CD4-positive, CD25-positive, alpha-beta regulatory T cell (primary cell): ENCODE data around the gene GUCY2C. TPM values are rescaled to one million over a fixed set of nuclear protein-coding genes. Genes with fewer than 3 reads are reported as not detected.

ENCODE experiments used
- ATAC-seq, 2 donors: fragments of 150-1000 bp; cut with Tn5 transposase; one replicate each; pipeline ENCODE4 v1.10.0; 2021; ENCODE audit warnings: low read depth in 2 of 2, moderate number of reproducible peaks in 2 of 2, moderate library complexity in 1 of 2
- DNase-seq, 3 donors: peaks; one replicate each; pipeline versions ENCODE4 v3.0.0 to v3.0.0-alpha.2; 2012 to 2022; ENCODE audit warnings: mixed read lengths in 1 of 3
- H3K27ac ChIP-seq: one replicate; pipeline ENCODE4 v1.7.0; 2013; ENCODE audit warnings: mild to moderate bottlenecking, low read length; ENCODE audit not compliant: insufficient read depth, poor library complexity, severe bottlenecking
- H3K27me3 ChIP-seq: one replicate; pipeline ENCODE4 v1.7.0; 2013; ENCODE audit warnings: low read length; ENCODE audit not compliant: control insufficient read depth, insufficient read depth
- H3K36me3 ChIP-seq: one replicate; pipeline ENCODE4 v1.7.0; 2013; ENCODE audit warnings: mild to moderate bottlenecking, low read length, moderate library complexity; ENCODE audit not compliant: control insufficient read depth, insufficient read depth
- H3K4me1 ChIP-seq: 2 replicates; pipeline ENCODE4 v1.7.0; 2013; ENCODE audit warnings: mild to moderate bottlenecking, low read length; ENCODE audit not compliant: insufficient read depth, control insufficient read depth, poor library complexity, severe bottlenecking
- H3K4me3 ChIP-seq: one replicate; pipeline ENCODE4 v1.7.0; 2013; ENCODE audit warnings: low read depth, mild to moderate bottlenecking, low read length, moderate library complexity
- H3K9me3 ChIP-seq, 2 experiments: 1 replicate in 1 of 2; 2 replicates in 1 of 2; pipeline ENCODE4 v1.7.0; 2013; ENCODE audit warnings: low read length in 2 of 2, mild to moderate bottlenecking in 1 of 2, moderate library complexity in 1 of 2; ENCODE audit not compliant: control insufficient read depth in 2 of 2
- H3K27ac Mint-ChIP-seq, 3 donors: one replicate each; pipeline ENCODE4 v1.8.0; 2020 to 2022; ENCODE audit warnings: mild to moderate bottlenecking in 3 of 3, mixed read lengths in 3 of 3, moderate library complexity in 2 of 3
- H3K27me3 Mint-ChIP-seq: one replicate; pipeline ENCODE4 v1.8.0; 2022; ENCODE audit warnings: mild to moderate bottlenecking, mixed read lengths
- H3K36me3 Mint-ChIP-seq: one replicate; pipeline ENCODE4 v1.8.0; 2020; ENCODE audit warnings: mixed read lengths
- H3K4me1 Mint-ChIP-seq, 4 donors: one replicate each; pipeline ENCODE4 v1.8.0; 2020 to 2022; ENCODE audit warnings: mixed read lengths in 4 of 4, mild to moderate bottlenecking in 1 of 4
- H3K4me3 Mint-ChIP-seq, 4 donors: one replicate each; pipeline ENCODE4 v1.8.0; 2020 to 2022; ENCODE audit warnings: mild to moderate bottlenecking in 4 of 4, mixed read lengths in 4 of 4, moderate library complexity in 3 of 4
- H3K9me3 Mint-ChIP-seq, 7 donors: one replicate each; pipeline ENCODE4 v1.8.0; 2020 to 2022; ENCODE audit warnings: mixed read lengths in 7 of 7, mild to moderate bottlenecking in 3 of 7, moderate library complexity in 2 of 7
- polyA plus RNA-seq, 4 donors: library from polyadenylated mRNA; unstranded; fragments of 300-500 nt; fragmentation: Illumina TruSeq; gene quantifications; one replicate each; pipeline ENCODE4 v1.2.3, GENCODE V29; 2021
- total RNA-seq: library from RNA; stranded (reverse); gene quantifications from one replicate; pipeline ENCODE4 v1.2.3, GENCODE V29; 2022

GUCY2C gene
- total and polyA plus RNA-seq, 5 donors from 2014 or later = not detected

DNA sequence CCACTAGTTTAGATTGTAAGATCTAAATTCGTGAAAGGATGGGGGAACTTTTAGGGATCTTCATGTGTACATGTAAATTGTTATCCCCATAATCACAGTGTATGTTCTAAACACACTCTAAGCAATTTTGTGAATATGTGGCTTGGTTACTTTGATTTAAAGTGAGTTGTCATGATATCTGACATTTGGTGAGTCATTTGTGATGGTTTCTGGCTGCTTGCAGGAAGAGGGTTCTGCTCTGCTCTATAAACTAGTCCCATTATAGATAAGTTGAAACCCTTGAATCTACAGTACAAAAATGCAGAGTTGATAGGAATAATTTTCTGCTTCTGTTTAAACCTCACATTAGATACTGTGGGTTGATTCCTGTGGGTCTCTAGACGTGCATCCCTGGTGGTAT is 14.8 kb downstream of the GUCY2C start:
- no peak for ATAC-seq
- no peaks in the 10 kb centered on the region for H3K36me3 ChIP-seq
- Mint-ChIP-seq H3K4me1 (no peaks in the 10 kb centered on the region), H3K27ac (no peak overlapping the region), H3K27me3 (peaks cover 14% of the 10 kb centered on the region), H3K9me3 (no peaks in the 10 kb centered on the region), H3K4me3 (no peak overlapping the region), H3K36me3 (no peaks in the 10 kb centered on the region)
- H3K27me3 ChIP-seq = peaks cover 2% of the 10 kb centered on the region
- no peaks in the 10 kb centered on the region for H3K4me1 ChIP-seq
- H3K27ac ChIP-seq = no peak overlapping the region
- H3K4me3 ChIP-seq = no peak overlapping the region
- DNase-seq = no peak
- no peaks in the 10 kb centered on the region for H3K9me3 ChIP-seq

DNA sequence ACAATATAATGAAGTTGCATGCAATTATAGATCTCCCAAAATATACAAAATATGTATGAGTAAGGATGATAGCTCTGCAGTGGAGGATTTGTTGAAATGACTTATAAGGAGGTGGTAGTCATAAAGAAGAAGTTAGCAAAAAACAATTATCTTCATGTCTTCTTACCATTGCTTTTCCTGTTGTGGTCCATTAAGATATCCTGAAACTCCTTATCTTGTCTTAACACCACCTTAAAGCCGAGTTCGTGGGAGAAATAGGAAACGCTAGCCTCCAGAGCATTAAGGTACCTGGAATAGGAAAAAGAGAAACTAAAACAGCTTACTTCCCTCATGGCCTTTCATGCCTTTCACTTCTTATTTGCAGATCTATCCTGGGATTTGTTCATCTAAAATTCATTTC is 15.2 kb downstream of the GUCY2C start:
- H3K4me3 Mint-ChIP-seq = no peak overlapping the region
- no peak overlapping the region for H3K27ac ChIP-seq
- H3K27me3 ChIP-seq = peaks cover 2% of the 10 kb centered on the region
- ATAC-seq (no peak), DNase-seq (no peak)
- H3K4me3 ChIP-seq = no peak overlapping the region
- H3K27me3 Mint-ChIP-seq = peaks cover 15% of the 10 kb centered on the region
- H3K9me3 Mint-ChIP-seq = no peaks in the 10 kb centered on the region
- no peaks in the 10 kb centered on the region for H3K4me1 Mint-ChIP-seq
- H3K27ac Mint-ChIP-seq = no peak overlapping the region
- no peaks in the 10 kb centered on the region for H3K36me3 Mint-ChIP-seq
- no peaks in the 10 kb centered on the region for H3K4me1 ChIP-seq
- H3K9me3 ChIP-seq = no peaks in the 10 kb centered on the region
- no peaks in the 10 kb centered on the region for H3K36me3 ChIP-seq

DNA sequence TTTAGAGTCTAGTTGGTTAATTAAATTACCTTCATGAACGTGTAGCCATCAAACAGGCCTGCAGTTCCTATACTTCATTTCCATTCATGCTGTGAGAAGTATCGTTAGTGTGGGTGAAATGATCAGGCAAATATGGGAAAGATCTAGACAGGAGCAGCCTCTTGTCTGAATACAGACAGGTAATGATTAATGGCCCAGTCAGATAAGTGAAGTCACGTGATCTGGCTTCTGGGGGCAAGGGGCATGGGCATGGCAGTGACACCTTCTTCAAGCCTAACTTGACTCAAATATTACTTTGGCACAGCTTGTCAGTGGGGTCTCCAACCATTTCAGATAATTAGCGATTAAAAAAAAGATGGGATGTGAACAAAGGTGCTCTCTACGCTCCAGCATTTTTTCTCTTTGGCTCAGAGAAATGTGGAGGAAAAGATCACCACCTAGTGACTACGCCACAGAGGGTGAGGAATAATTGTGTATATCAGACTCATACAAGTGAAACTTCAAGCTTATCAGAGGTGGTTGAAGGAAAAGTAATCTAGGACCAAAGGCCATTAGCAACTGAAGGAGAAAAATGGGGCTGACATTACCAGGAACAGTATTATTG is 17.8 kb downstream of the GUCY2C start:
- no peaks in the 10 kb centered on the region for H3K4me1 Mint-ChIP-seq
- Histone ChIP-seq H3K4me3 (no peak overlapping the region), H3K27ac (no peak overlapping the region), H3K9me3 (no peaks in the 10 kb centered on the region), H3K4me1 (no peaks in the 10 kb centered on the region), H3K36me3 (no peaks in the 10 kb centered on the region), H3K27me3 (peaks cover 8% of the 10 kb centered on the region)
- H3K27ac Mint-ChIP-seq = no peak overlapping the region
- no peak overlapping the region for H3K4me3 Mint-ChIP-seq
- no peaks in the 10 kb centered on the region for H3K36me3 Mint-ChIP-seq
- peaks cover 0 to 2% (median 0%) of the 10 kb centered on the region in 7 donors for H3K9me3 Mint-ChIP-seq
- peaks cover 33% of the 10 kb centered on the region for H3K27me3 Mint-ChIP-seq
- ATAC-seq (no peak), DNase-seq (no peak)

DNA sequence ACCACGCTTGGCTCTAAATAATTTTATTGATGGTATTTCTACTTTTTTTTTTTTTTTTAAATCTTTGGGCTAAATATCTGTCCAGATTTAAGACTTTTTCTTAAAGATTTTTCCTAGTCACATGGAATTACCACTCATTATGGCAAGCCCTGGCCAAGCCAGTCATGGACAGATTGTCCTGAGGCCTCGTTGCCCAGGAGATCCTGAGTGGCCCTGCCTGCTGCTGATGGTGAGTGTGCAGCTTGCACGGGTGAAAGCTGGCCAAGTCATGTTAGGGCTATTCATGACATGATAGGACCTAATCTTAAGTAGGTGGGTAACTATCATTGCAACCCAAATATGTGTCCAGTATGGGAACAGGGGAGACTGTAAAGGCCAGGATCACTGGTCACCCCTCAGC is 27.8 kb downstream of the GUCY2C start:
- Mint-ChIP-seq H3K9me3 (peaks cover 0 to 2% (median 0%) of the 10 kb centered on the region in 7 donors), H3K27ac (no peak overlapping the region), H3K4me3 (no peak overlapping the region), H3K36me3 (no peaks in the 10 kb centered on the region), H3K27me3 (peaks cover 19% of the 10 kb centered on the region), H3K4me1 (peaks cover 0 to 7% (median 0%) of the 10 kb centered on the region in 4 donors)
- Histone ChIP-seq H3K27ac (no peak overlapping the region), H3K4me3 (no peak overlapping the region), H3K27me3 (peaks cover 6% of the 10 kb centered on the region), H3K9me3 (no peaks in the 10 kb centered on the region), H3K4me1 (no peaks in the 10 kb centered on the region), H3K36me3 (no peaks in the 10 kb centered on the region)
- no peak for ATAC-seq
- DNase-seq = no peak

DNA sequence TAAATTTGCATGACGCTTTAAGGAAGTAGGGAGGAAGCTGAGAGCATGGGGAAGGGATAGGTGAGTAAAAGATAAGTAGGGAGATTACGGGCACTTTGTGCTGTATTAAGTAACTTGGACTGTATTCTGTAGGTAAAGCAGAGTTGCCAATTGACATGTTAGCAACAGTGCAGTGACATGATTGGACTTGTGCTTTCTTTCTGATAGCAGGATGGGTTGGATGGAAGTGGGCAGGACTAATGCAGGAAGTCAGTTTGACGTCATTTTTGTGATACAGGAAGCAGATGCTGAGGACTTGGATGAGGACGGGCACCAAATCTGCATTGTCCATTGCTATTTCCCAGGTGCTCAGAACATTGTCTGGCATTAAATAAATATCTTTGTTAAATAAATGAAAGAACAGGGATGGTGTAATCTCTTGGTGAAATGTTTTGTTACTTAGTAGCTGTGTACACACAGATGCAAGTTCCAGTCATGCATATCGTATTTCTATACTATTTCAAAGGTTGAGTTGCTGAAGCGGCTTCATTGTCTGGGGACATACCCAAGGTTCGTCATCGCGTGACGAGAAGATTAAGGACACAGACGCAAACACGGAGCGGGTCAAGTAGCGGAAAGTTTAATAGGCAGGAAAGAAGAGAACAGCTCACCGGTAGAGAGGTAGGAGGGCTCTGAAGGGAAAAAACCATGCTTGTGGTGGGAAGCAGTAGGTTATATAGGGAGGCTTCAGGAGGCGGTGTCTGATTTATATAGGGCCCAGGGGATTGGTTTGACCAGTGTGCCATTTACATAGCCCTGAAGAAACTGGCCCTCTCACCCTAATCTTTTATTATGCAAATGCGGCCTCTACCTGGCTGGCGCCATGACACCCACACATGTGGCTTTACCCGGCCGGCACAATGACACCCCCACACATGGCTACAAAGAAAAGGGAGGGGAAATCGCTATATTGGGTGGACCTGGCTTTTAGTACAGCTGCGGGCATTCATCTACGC is 30.7 kb downstream of the GUCY2C start:
- DNase-seq = peak in 1 of 3 donors; percentile 35

DNA sequence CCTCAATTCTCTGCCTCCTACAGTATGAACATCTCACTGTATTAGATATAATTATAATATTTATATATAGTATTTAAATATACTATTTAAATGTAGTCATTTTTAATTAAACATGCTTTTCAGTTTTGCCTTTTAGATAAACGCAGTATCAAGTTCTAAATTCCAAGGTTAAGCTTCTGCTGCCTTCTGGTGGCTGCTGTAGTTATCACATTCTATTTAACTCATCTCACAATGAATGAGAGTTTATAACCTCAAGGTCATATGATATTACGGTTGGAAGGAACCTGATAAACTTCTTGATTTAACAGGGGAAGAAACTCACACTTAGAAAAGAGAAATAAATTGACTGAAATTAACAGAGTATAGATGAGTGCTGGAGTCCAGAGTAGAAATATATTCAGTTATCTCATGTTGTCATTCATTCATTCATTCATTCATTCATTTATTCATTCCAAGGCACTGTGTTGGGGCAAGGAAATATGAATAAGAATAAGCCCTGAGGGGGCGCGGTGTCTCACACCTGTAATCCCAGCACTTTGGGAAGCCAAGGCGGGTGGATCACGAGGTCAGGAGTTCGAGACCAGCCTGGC is 31.9 kb downstream of the GUCY2C start:
- Mint-ChIP-seq H3K4me3 (no peak overlapping the region), H3K4me1 (peaks cover 0 to 7% (median 0%) of the 10 kb centered on the region in 4 donors), H3K27me3 (peaks cover 6% of the 10 kb centered on the region), H3K36me3 (no peaks in the 10 kb centered on the region), H3K27ac (no peak overlapping the region), H3K9me3 (peaks cover 0 to 2% (median 0%) of the 10 kb centered on the region in 7 donors)
- Histone ChIP-seq H3K4me1 (no peaks in the 10 kb centered on the region), H3K27me3 (no peaks in the 10 kb centered on the region), H3K4me3 (no peak overlapping the region), H3K36me3 (no peaks in the 10 kb centered on the region), H3K9me3 (no peaks in the 10 kb centered on the region), H3K27ac (no peak overlapping the region)
- ATAC-seq (peak in 1 of 2 donors; percentile 46), DNase-seq (peak in 2 of 3 donors; percentile 45 to 60)

More for the DNA sequence above, 30.7 kb downstream of the GUCY2C start:
- Histone ChIP-seq H3K4me1 (no peaks in the 10 kb centered on the region), H3K4me3 (no peak overlapping the region), H3K27me3 (no peaks in the 10 kb centered on the region), H3K27ac (no peak overlapping the region), H3K9me3 (no peaks in the 10 kb centered on the region), H3K36me3 (no peaks in the 10 kb centered on the region)
- ATAC-seq = no peak
- Mint-ChIP-seq H3K27me3 (peaks cover 11% of the 10 kb centered on the region), H3K4me3 (no peak overlapping the region), H3K4me1 (peaks cover 0 to 7% (median 0%) of the 10 kb centered on the region in 4 donors), H3K27ac (peak overlapping the region in 1 of 3 donors; percentile 59), H3K9me3 (peaks cover 0 to 2% (median 0%) of the 10 kb centered on the region in 7 donors), H3K36me3 (no peaks in the 10 kb centered on the region)

DNA sequence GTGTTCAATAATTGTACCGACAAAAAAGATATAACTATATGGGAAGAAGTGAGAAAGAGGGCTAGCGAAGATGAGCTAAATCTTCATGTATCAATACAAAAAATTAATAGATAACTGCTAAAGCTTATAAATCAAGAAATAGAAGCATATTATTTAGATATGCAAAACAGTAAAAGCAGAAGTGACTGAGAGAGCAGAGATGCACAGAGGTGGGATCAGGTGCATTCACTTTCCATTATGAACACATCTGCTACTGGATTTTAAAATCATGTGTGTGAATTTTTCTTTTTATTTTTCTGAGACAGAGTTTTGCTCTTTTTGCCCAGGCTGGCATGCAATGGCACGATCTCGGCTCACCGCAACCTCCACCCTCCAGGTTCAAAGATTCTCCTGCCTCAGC is 33.4 kb downstream of the GUCY2C start:
- Histone ChIP-seq H3K9me3 (no peaks in the 10 kb centered on the region), H3K4me1 (no peaks in the 10 kb centered on the region), H3K4me3 (no peak overlapping the region), H3K27ac (no peak overlapping the region), H3K27me3 (no peaks in the 10 kb centered on the region), H3K36me3 (no peaks in the 10 kb centered on the region)
- ATAC-seq = no peak
- peaks cover 0 to 7% (median 0%) of the 10 kb centered on the region in 4 donors for H3K4me1 Mint-ChIP-seq
- H3K4me3 Mint-ChIP-seq = no peak overlapping the region
- peaks cover 0 to 3% (median 0%) of the 10 kb centered on the region in 7 donors for H3K9me3 Mint-ChIP-seq
- peak overlapping the region in 1 of 3 donors; percentile 44 for H3K27ac Mint-ChIP-seq
- no peak for DNase-seq
- peaks cover 6% of the 10 kb centered on the region for H3K27me3 Mint-ChIP-seq
- no peaks in the 10 kb centered on the region for H3K36me3 Mint-ChIP-seq
